Left lung (tissue), 10 donors: ENCODE results near the gene CNTN4. TPM values are rescaled to one million over a fixed set of nuclear protein-coding genes. Genes with fewer than 3 reads are reported as not detected.

Source experiments
- ATAC-seq: fragments of 200-7000 bp; cut with Tn5 transposase; one replicate; pipeline ENCODE4 v1.9.1; 2020; ENCODE audit warnings: moderate library complexity
- DNase-seq, 4 donors: peaks; one replicate each; pipeline ENCODE4 v3.0.0-alpha.2; 2013 to 2020
- H3K27ac ChIP-seq, 2 donors: fragments of 200-600 bp; sonication (generic) in 1 of 2; one replicate each; pipeline versions ENCODE4 v1.5.0 to v1.8.0; 2020 to 2021
- H3K27me3 ChIP-seq, 2 donors: fragments of 200-600 bp; sonication (generic) in 1 of 2; one replicate each; pipeline versions ENCODE4 v1.5.0 to v1.8.0; 2020 to 2021
- H3K36me3 ChIP-seq, 2 donors: fragments of 200-600 bp; sonication (generic) in 1 of 2; one replicate each; pipeline versions ENCODE4 v1.5.0 to v1.8.0; 2020 to 2021
- H3K4me1 ChIP-seq, 2 donors: fragments of 200-600 bp; one replicate each; pipeline ENCODE4 v1.8.0; 2021
- H3K4me3 ChIP-seq, 2 donors: fragments of 200-600 bp; sonication (generic) in 1 of 2; one replicate each; pipeline versions ENCODE4 v1.5.0 to v1.8.0; 2020 to 2021; ENCODE audit warnings: mild to moderate bottlenecking in 1 of 2
- H3K9me3 ChIP-seq, 2 donors: fragments of 200-600 bp; sonication (generic) in 1 of 2; one replicate each; pipeline versions ENCODE4 v1.5.0 to v1.8.0; 2020 to 2021
- intact Hi-C, 2 donors: fragments of 100-400 bp; cut with DNase I; formaldehyde crosslinking; loops; one replicate each; pipeline versions ENCODE4 v1.11.2 to v1.14.2; 2022
- polyA plus RNA-seq, 6 donors: library from polyadenylated mRNA; unstranded; fragments of 120-200 nt; gene quantifications; one replicate each; pipeline ENCODE4 v1.2.1, GENCODE V29; 2013; ENCODE audit not compliant: insufficient read length in 6 of 6
- total RNA-seq, 2 donors: library from RNA; stranded (reverse); fragmentation: NEBNext Ultra II Directional; extraction: Animal tissue kit (Norgen Biotek cat#: 25700); gene quantifications; one replicate each; pipeline ENCODE4 v1.2.1, GENCODE V29; 2021
- TF ChIP-seq, protein P1 (sequence below), 2 donors: fragments of 200-600 bp; sonication (generic) in 1 of 2; IDR thresholded peaks; one replicate each; pipeline versions ENCODE4 v1.5.0 to v1.8.0; 2021; ENCODE audit warnings: antibody characterized with exemption in 2 of 2
- donor health status: DM: no; HTN: yes; CAD: no.
- donor health status: DM: no; HTN: no; CAD: no.

CNTN4 gene
- total and polyA plus RNA-seq, 8 donors, result 5.9 to 10.4 (median 8.2) TPM

DNA sequence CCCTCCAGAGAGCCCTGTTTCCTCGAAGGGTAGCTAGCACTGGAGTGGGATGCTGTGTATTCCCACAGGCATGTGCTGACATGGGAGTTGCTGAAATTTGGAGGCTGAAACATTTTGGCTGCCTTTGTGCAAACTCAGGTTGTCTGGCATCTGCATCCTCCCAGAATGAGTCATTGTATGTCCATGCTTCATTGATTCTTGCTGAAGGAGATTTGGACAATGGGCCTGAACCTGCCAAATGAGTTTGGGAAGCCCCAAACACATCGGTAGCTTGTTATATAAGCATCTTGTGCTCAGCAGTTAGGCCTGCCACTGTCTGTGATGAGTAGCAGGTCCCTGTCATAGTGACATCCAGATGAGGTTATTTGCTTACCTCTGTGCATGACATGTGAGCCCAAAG, 851.5 kb downstream of the CNTN4 start:
- Histone ChIP-seq H3K27ac (no peak overlapping the region), H3K9me3 (no peaks in the 10 kb centered on the region), H3K4me1 (no peaks in the 10 kb centered on the region), H3K4me3 (no peak overlapping the region), H3K36me3 (no peaks in the 10 kb centered on the region), H3K27me3 (no peaks in the 10 kb centered on the region)
- DNase-seq, result no peak
- no peak for ATAC-seq
- TF ChIP-seq, protein P1, sequence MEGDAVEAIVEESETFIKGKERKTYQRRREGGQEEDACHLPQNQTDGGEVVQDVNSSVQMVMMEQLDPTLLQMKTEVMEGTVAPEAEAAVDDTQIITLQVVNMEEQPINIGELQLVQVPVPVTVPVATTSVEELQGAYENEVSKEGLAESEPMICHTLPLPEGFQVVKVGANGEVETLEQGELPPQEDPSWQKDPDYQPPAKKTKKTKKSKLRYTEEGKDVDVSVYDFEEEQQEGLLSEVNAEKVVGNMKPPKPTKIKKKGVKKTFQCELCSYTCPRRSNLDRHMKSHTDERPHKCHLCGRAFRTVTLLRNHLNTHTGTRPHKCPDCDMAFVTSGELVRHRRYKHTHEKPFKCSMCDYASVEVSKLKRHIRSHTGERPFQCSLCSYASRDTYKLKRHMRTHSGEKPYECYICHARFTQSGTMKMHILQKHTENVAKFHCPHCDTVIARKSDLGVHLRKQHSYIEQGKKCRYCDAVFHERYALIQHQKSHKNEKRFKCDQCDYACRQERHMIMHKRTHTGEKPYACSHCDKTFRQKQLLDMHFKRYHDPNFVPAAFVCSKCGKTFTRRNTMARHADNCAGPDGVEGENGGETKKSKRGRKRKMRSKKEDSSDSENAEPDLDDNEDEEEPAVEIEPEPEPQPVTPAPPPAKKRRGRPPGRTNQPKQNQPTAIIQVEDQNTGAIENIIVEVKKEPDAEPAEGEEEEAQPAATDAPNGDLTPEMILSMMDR (IDR thresholded peaks at IDR 0.05), result no peak
- intact Hi-C loops, result no loop called here

DNA sequence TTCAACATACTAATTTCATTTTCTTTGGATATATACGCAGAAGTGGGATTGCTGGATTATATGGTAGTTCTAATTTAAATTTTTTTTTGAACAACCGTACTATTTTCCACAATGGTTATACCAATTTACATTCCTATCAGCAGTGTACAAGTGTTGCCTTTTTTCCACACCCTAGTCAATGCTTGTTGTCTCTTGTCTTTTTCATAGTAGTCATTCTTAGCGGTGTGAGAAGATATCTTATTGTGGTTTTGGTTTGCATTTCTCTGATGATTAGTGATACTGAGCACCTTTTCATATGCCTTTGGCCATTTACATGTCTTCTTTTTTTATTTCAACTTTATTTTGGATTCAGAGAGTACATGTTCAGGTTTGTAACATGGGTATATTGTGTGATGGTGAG, 858.4 kb downstream of the CNTN4 start:
- no peaks in the 10 kb centered on the region for H3K27me3 ChIP-seq
- DNase-seq, result no peak
- H3K4me3 ChIP-seq, result no peak overlapping the region
- TF ChIP-seq, protein P1 (IDR thresholded peaks at IDR 0.05), result no peak
- no peaks in the 10 kb centered on the region for H3K4me1 ChIP-seq
- H3K27ac ChIP-seq, result no peak overlapping the region
- intact Hi-C loops, result no loop called here
- no peaks in the 10 kb centered on the region for H3K9me3 ChIP-seq
- no peak for ATAC-seq
- H3K36me3 ChIP-seq, result no peaks in the 10 kb centered on the region

DNA sequence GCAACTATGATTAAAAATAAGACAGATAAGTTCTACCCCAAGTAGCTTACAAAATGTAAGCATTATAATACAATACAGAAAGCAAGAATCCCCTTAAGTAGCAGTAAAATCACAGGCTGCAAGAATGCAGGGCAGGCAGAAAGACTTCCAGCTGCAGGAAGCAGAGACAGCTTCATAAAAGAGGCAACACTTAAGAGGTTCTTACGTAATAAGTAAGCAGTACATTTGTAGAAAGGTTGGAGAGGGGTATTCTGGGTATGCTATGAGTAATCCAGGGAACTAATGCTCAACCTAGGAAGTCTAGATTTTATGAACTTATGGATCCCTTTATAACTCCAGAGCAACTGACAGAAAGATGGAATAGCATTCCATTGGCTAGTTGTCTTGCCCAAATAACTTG, 859.9 kb downstream of the CNTN4 start:
- DNase-seq, result peak in 2 of 4 donors; percentile 20 to 52

DNA sequence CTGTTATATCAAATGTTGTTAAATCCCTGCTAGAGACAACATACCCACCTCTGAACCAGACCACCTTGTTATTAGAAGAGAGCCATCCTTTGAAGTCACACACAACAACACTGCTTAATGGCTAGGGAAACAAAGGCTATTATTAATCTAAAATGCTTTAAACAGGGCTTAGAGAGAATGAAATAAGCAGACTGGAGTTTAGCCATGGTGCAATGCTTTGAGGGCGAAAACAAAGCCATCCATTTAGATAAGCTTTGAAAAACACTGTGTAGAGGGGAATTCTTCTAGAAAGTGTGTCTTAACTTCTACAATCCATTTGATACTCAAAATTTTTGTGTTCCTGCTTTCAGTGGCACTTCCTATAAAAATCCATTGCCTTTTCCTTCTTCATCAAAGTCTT, 862.9 kb downstream of the CNTN4 start:
- no peaks in the 10 kb centered on the region for H3K9me3 ChIP-seq
- no peaks in the 10 kb centered on the region for H3K4me1 ChIP-seq
- no peaks in the 10 kb centered on the region for H3K27me3 ChIP-seq
- H3K27ac ChIP-seq, result no peak overlapping the region
- DNase-seq (no peak), ATAC-seq (no peak)
- intact Hi-C loops, result no loop called here
- no peak overlapping the region for H3K4me3 ChIP-seq
- TF ChIP-seq, protein P1 (IDR thresholded peaks at IDR 0.05), result no peak
- H3K36me3 ChIP-seq, result no peaks in the 10 kb centered on the region

More for the DNA sequence above, 859.9 kb downstream of the CNTN4 start:
- Histone ChIP-seq H3K27ac (no peak overlapping the region), H3K36me3 (no peaks in the 10 kb centered on the region), H3K9me3 (no peaks in the 10 kb centered on the region), H3K4me3 (no peak overlapping the region), H3K27me3 (no peaks in the 10 kb centered on the region), H3K4me1 (no peaks in the 10 kb centered on the region)
- ATAC-seq, result peak; percentile 95
- TF ChIP-seq, protein P1 (IDR thresholded peaks at IDR 0.05), result no peak
- intact Hi-C loops, result no loop called here

DNA sequence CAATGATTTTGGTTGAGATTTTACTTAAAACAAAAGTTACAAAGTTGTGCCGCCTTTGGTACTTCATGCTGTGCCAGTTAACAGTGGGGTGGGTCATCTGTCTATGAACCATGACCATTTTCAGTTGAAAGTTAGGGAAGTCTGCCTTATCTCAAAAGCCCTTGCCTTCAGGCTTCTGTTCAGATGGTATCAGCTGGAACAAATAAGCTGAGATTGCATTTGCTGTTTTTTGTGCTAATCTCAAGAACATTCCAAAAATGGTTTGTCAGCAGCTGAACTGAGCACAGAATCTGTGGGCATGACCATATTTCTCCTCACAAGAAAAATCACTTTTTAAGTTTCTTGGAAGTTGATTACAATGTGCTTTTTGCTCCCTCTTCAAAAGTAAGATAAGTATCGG, 869.2 kb downstream of the CNTN4 start:
- DNase-seq, result no peak
- no peak for ATAC-seq

More for the DNA sequence above, 869.2 kb downstream of the CNTN4 start:
- no peaks in the 10 kb centered on the region for H3K36me3 ChIP-seq
- H3K4me1 ChIP-seq, result no peaks in the 10 kb centered on the region
- no peaks in the 10 kb centered on the region for H3K9me3 ChIP-seq
- H3K4me3 ChIP-seq, result no peak overlapping the region
- no peak overlapping the region for H3K27ac ChIP-seq
- intact Hi-C loops, result no loop called here
- H3K27me3 ChIP-seq, result no peaks in the 10 kb centered on the region
- TF ChIP-seq, protein P1 (IDR thresholded peaks at IDR 0.05), result no peak
